Dermis microvascular lymphatic vessel endothelial cell (primary cell): ENCODE data around the gene NR2E1. TPM values are rescaled to one million over a fixed set of nuclear protein-coding genes. Genes with fewer than 3 reads are reported as not detected.

ENCODE experiments used
- DNase-seq, 2 donors: peaks; one replicate each; pipeline versions ENCODE4 v3.0.0 to v3.0.0-alpha.2; 2010; ENCODE audit warnings: low read depth in 2 of 2
- total RNA-seq: library from RNA; depleted of rRNA; stranded (reverse); fragments of >200 nt; gene quantifications from 2 replicates; pipeline ENCODE4 v1.2.1, GENCODE V29; 2014

The NR2E1 gene
- total RNA-seq, 1 donor from 2014 or later: not detected

DNA sequence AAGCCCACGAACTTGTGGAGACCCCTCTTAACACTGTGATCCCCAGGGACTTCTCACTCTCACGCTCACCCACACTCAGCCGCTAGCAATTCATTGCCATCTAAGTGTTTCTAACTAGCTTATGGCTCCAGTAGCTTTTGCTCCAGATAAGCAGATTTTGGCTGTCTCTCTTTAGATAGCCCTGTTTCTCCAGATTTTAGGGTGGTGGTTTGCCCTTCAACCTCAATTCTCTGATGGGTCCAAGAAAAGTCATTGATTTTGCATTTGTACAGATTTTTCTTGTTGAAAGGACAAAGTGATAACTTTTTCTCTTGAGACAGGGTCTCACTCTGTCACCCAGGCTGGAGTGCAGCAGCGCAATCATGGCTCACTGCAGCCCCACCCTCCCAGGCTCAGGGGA, 41.2 kb downstream of the NR2E1 start:
- no peak for DNase-seq

- no peak for DNase-seq
Observed at GRCh38 chr6:108209738-108210137, 43.9 kb downstream of the NR2E1 start.

GRCh38 chr6:108210556-108210955, 44.7 kb downstream of the NR2E1 start:
- DNase-seq: no peak

DNA sequence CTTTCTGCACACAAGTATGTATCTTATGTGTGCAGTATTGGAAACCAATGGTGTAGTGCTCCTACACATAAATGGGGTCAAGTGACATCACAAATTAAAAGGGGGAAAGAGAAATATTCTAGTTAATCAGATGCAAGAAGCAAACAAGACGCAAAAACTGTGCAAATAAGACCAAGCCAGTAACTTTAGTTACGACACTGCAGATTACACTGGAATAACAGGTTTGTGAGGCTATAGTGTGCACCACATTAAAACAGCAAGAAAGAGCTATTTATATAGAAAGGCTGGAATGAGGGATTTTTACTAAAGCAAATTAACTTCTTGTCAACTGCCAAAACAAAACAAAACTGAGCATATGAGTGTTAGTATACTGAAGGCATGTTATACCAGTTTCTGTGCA, 45.8 kb downstream of the NR2E1 start:
- DNase-seq: no peak

GRCh38 chr6:108222064-108222463, 56.2 kb downstream of the NR2E1 start:
- no peak for DNase-seq

DNA sequence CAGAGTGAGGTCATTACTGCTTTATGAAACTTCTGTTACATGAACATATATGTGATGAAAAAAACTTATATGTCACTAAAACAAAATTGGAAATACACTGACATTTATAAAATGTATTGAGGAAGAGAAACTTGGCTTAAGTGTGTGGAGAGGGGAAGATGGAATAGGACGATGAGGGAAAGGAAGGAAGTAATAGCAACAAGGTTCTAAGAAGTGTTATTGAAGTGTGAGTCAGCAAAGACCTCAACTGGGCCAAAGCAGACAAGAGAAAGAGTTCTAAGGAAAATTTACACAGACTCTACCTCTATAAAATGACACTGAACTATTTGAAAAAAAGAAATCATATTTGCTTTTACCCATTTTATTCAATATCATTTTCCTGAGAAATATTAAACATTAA, 56.7 kb downstream of the NR2E1 start:
- peak in 1 of 2 donors; percentile 42 for DNase-seq

DNA sequence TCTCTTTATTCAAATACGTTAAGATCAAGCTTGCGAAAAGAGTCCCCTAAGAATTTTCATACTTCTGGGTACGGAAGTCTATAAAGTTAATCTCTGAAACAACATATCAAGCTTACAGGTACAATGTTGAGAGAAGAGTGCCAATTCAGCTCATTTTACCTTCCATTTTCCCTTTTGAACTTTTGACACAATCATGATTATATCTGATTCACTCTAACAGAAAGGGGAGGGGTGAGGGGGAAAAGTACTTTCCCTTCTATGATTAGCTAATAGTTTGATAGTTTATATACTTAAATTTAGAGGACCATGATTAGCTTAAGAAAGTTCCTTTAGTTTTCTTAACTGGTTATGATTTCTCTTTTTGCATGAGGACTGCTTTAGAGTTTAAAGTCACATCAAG, 61.5 kb downstream of the NR2E1 start:
- no peak for DNase-seq

- no peak for DNase-seq
Observed at GRCh38 chr6:108228416-108228815, 62.6 kb downstream of the NR2E1 start.

DNA sequence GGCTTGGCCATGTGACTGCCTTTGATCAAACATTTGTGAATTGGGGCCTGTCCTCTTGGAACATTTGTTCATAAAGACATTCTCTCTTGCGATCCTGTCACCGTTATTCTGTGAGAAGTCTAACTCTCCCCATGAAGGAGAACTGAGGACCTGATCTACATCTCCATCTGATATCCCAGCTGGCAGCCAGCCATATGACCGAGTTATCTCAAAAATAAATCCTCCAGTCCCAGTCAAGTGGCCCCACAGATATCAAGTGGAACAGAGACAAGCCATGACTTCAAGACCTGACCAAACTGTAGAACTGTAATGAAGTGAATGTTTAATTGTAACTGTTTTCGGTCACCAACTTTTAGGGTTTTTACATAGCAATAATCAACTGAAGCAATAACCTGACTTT, 69.3 kb downstream of the NR2E1 start:
- DNase-seq: no peak

GRCh38 chr6:108236791-108237190, 71.0 kb downstream of the NR2E1 start:
- no peak for DNase-seq

GRCh38 chr6:108238322-108238721, 72.5 kb downstream of the NR2E1 start:
- no peak for DNase-seq

Other genes with a start within 250 kb of the NR2E1 start
- gene SEC63, start 207.8 kb upstream of the NR2E1 start, total RNA-seq: 10.8 and 17.1 TPM in 2 replicates
- gene OSTM1, start 91.3 kb upstream of the NR2E1 start, total RNA-seq: 16.3 and 25.9 TPM in 2 replicates
- 147 and 152 TPM in 2 replicates for gene SNX3, start 95.0 kb downstream of the NR2E1 start, total RNA-seq
- 1.8 and 1.9 TPM in 2 replicates for gene AFG1L, start 129.0 kb downstream of the NR2E1 start, total RNA-seq